NCI-H460 (cell line): ENCODE results near the gene ROCK1. TPM values are rescaled to one million over a fixed set of nuclear protein-coding genes. Genes with fewer than 3 reads are reported as not detected.

Experiments used
- DNase-seq: peaks from one replicate; pipeline ENCODE4 v3.0.0-alpha.2; 2016; ENCODE audit warnings: low read depth; ENCODE audit errors: extremely low read depth
- total RNA-seq: library from RNA; depleted of rRNA; stranded (reverse); fragments of >200 nt; shearing (Covaris generic); gene quantifications from 2 replicates; pipeline ENCODE4 v1.2.3, GENCODE V29; 2014

ROCK1 gene
- total RNA-seq, 1 experiment from 2014 or later: 24.1 TPM

DNA sequence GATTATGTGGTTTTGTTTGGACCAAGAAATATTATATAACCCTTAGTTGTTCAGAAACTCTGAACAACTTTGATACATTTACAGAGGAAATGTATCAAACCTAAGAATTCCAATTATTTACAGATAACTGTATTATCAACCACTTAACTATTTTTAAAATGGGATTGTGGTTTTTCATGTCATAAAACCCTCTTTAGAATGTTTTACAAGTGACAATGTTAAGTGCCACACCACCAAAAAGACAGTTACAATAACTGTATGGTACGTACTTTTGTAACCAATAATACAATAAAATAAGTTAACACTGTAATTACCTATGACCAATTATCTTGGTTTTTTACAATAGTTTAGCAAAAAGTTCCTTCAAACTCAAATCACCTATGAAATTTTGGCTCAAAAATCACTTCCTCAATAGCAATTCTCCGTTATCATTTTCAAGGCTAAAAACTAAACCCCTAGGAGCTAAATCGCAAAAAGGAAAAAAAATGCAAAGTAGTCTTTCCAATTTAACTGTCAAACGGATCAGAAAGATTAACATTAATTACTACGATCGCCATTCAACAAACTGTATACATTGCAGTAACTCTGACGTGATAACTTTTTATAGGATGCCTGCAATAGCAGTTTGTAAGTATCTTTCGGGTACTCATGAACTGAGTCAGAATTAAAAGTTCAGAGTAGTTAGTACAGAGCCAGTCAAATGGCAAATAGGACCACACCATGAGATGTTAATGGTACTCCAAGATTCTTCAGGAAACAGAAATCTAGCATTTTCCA lies 1.5 kb downstream of the ROCK1 start:
- no peak for DNase-seq

DNA sequence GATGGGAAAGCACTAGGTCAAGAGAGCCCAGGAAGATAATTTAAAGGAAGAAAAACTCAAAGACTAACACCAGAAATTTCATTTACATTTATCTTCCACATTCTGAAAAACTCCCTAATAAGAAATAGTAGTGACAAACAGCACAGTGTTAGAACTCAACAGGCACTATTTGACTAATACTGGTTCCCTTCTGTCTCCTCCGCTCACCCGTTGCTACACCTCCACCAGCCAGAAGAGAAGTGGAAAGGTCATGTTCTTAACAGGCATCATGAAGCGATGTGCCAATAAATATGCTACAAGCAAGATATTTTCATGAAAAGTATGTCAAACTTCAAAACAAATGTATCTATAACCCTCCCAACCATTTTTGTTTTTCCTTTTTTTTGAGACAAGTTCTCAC lies 5.7 kb downstream of the ROCK1 start:
- DNase-seq: no peak

DNA sequence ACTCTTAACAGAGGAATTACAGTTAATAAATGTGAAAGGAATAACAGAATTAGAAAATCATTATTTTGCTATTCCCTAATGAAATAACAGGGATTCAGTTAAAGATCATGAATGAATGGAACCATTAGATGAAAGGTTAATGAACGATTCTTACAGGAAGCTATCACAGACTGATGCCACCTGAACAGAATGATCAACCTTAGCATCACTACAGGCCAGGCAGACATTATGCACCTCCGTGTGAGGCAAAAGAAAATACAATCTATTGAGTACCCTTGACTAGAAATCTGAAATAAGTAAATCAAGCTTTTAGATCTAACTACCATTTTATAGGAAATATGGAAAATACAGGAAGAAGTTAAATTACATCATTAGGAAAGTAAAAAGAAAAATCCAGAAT lies 10.4 kb downstream of the ROCK1 start:
- DNase-seq: no peak

DNA sequence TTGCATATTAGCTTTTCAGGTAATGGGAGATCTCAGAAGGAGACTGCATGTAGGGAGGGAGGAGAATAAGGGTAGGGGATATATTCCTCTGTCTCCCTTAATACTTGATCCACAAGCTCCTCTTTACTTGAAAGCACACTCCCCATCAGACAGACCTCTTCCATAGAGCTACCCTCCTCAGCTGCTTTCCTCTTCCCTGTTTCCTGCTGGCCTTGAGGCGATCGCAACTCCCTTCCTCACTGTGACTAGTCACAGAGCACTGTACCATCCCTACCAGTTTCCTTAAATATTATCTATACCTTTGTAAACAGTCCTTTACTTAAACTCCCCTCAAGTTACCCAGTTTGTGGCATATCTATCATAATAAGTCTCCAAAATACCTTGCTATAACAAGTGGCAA lies 10.9 kb downstream of the ROCK1 start:
- DNase-seq: no peak

DNA sequence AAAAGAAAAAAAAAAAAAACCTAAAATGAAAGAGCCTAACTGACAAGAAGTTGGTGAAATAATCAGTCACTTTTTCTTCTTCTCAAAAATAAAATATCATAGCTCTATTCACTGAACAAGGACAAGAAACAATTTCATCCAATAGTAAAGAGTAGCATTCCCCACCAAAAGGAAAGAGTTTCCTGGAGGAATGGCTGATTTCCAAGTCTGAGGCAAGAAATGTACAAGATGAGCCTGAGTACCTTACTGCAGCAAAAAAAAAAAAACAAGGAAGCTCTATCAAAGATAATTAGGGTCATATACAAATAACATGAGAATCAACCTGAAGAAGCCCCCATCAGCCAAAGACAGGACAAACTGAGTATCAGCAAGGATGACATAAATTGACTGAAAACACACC lies 11.5 kb downstream of the ROCK1 start:
- DNase-seq: no peak

DNA sequence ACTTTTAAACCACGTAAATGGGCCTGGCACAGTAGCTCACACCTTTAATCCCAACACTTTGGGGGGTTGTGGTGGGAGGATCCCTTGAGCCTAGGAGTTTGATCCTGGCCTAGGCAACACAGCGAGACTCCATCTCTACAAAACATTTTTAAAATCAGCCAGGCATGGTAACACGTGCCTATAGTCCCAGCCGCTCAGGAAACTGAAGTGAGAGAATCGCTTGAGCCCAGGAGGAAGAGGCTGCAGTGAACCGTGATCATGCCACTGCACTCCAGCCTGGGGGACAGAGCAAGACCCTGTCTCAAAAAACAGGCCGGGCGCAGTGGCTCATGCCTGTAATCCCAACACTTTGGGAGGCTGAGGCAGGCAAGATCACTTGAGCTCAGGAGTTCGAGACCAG lies 12.2 kb downstream of the ROCK1 start:
- no peak for DNase-seq

DNA sequence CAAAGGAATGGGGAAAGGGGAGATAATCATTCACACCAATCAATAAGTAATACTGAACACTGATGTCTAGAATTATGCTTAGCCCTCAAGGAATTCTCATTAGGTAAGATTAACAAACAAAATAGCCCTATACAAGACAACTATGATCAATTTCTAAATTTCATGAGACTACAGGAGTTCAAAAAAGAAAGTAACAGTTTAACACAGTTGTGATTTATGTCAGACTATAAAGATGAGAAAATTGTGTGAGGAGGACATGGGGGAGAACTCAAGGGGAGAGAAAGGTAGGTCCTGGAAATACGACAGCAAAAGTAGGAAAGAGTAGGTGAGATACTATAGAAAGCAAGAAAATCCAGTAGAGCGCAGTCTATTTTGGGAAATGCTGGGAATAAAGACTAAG lies 14.9 kb downstream of the ROCK1 start:
- DNase-seq: no peak

DNA sequence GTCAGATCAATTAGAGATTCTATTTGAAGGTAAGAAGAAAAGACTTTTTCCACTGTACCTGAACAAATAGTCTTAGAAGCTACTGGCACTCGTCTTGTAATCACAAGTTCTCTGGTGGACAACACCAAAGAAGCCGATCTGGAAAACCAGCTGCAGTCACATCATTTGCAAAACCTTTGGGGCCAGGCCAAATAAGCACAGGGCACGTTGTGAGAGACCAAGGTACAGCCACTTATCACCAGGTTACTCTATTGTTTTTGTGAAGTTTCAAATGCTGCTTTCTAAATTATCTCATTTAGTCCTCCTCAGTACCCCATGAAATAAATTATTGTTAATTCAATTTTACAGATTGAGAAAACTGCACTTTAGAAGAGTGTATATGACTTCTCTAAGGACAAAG lies 18.5 kb downstream of the ROCK1 start:
- DNase-seq: no peak

DNA sequence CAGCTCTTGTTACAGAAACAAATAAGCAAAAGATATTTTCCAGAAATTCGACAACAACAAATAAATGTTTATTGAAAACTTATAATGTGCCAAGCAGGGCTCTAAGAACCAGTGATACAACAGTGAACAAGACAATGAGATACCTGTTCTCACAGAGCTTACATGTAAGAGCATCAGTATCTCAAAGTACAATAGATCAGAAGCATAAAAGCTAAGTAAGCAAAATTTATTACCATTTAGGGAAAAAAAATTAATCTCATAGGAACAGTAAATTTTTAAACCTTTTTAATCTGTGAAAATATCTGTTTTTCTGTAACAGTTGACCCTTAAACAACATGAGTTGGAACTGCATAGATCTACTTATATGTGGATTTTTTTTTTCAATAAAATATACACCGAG lies 20.9 kb downstream of the ROCK1 start:
- DNase-seq: no peak

DNA sequence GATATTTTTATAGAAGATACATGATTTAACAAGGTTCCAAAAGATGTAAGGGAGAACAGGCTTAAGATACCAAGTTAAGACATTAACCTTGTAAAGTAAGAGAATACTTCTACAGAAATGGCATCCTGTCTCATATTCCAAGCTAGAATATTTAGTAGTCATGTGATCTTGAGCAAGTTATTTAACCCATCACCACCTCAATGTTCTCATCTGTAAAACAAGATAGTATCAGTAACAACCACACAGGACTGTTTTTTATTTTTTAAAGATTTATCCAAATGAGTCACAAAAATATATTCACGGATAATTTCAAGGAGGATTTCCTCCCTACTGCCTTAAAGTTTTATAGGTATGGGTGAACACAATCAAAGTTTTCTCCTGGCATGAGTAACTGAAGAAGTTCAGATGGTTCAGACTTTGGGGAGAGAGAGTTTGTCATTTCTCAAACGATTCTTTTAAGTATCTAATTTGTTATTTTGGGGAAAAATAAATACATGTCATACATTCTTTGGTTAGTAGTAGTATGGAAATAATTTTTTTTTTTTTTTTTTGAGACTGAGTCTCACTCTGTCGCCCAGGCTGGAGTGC lies 25.9 kb downstream of the ROCK1 start:
- DNase-seq: no peak

DNA sequence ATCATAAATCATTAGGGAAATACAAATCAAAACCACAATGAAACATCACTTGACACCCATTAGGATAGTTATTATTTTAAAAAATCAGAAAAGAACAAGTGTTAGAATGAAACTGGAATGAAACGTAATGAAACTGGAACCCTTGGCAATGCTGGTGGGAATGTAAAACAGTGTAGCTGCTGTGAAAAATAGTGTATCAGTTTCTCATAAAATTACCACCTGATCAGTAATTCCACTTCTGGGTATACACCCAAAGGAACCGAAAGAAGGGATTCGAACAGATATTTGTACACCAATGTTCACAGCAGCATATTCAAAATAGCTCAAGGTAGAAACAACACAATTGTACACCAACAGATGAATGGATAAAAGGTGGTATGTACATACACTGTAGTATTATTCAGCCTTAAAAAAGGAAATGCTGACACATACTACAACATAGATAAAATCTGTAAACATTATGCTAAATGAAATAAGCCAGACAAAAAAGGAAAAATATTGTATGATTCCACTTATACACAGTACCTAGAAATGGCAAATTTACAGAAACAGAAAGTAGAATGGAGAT lies 27.0 kb downstream of the ROCK1 start:
- no peak for DNase-seq

DNA sequence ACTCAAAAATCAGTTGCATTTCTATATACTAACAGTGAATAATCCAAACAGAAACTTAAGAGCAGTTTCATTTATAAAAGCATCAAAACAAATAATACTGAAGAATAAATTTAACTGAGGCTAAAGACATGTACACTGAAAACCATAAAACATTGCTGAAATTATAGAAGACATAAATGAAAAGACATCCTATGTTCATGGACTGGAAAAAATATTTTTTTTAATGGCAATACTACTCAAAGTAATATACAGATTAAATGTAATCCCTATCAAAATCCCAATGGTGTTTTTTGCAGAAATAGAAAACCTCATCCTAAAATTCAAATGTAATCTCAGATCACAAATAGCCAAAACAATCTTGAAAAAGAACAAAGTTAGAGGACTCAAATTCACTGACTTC lies 28.6 kb downstream of the ROCK1 start:
- no peak for DNase-seq

DNA sequence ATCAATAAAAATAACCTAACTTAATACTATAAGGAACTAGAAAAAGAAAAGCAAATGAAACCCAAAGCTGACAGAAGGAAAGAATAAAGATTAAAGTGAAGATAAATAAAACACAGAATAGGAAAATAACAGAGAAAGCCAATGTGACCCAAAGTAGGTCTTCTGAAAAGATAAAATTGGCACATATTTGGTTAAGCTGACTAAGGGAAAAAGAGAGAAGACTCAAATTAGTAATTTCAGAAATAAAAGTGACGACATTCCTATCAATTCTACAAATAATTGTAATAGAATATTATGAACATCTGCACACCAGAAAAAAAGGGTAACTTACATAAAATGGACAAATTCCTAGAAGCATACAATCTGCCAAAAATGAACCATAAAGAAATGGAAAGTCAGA lies 30.2 kb downstream of the ROCK1 start:
- no peak for DNase-seq

DNA sequence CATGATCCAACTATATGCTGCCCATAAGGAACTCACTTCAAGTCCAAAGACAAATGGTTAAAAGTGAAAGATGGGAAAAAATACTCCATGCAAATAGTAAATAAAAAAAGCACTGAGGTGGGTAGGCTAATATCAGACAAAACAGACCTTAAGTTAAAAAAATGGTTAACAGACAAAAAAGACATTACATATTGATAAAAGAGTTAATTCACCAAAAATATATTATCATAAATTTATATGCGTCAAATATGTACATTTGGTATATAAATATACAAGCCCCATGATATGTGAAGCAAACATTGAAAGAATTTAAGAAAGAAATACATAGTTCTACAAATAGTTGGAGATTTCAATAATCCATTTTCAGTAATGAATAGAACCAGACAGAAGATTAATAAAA lies 31.0 kb downstream of the ROCK1 start:
- DNase-seq: no peak

DNA sequence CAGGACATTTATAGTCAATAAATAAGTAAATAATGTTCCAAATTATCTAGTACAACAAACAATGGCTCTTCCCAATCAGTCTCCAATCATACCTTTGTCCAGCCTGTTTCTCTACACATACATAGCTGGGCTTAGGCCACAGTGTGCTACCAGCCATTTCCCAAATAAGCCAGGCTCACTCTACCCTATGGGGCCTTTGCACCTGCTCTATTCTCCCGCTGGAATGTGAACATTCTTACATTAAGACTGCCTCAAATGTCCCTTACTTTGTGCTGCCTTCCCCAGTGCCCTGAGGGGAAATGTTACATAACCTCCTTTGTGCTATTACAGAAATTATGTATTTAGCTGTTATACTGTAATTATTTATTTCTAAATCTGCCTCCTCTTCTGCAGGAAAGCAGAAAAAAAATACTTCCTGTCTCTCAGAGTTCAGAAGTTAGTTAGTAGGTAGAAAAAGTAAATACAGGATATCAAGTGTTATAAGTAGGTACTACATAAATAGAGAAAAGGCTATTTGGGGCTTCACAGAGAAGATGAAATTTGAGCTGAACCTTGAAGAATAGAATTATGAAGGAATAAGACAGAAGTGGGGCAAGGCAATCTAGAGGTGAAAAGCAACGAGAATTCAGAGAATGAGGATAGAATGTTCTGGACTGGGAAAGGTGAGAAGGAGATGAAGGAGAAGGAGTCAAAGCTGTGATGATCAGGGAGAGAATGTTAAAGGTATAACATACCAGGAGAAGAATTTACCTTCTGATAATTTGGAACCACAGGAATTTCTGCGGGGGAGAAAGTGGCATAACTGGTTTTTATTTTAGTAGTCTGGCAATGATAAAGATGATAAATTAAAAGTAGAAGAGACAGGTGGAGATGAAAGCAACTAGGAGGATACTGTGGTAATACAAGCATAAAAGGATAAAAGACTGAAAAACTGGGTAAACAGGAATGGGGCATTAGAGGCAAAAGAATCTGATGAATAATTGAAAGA lies 37.0 kb downstream of the ROCK1 start:
- DNase-seq: no peak

DNA sequence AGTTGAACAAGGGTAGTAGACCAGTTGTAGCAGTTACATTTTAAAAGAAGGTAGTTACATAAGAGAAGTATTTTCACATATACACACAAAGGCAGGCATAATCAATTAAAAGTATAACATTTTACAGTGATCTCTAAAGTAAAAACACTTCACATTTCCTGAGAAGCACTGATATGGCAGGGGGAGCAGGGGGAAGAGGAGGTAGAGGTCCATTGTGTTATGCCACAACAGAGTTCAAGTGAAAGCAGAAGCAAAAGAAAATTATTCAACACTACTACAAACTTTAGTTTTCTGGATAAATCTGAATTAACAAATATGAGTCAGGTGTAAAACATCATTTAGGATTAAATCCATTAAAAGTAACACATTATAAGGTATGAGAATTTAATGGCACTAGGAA lies 38.4 kb downstream of the ROCK1 start:
- DNase-seq: no peak

DNA sequence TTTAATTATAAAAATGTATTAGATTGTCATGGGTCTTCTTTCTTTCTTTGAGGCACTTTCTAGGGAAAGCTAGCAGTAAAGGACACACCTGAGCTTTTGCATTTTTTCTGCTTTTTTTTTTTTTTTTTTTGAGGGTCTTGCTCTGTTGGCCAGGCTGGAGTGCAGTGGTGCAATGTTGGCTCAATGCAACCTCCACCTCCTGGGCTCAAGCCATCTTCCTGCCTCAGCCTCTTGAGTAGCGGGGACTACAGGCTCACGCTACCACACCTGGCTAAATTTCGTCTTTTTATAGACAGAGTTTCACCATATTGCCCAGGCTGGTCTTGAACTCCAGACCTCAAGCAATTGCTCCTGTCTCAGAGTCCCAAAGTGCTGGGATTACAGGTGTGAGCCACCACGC lies 40.5 kb downstream of the ROCK1 start:
- no peak for DNase-seq

DNA sequence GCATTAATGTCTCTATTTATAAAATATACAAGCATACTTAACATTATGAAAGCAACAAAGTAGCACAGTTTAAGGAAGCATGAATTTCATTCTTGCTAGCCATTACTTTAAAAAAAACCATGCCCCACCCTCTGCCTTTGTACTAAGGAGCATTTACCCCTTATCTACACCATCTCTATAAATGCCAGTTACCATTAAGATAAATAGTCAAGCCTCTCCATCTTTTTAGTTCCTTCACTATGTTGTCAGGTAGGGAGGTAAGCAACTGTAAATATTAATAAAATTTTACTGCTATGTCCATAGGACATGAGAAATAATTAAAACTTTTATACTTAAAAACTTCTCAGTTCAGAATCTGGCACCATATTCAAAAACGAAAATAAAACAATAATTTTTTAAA lies 42.1 kb downstream of the ROCK1 start:
- DNase-seq: no peak

DNA sequence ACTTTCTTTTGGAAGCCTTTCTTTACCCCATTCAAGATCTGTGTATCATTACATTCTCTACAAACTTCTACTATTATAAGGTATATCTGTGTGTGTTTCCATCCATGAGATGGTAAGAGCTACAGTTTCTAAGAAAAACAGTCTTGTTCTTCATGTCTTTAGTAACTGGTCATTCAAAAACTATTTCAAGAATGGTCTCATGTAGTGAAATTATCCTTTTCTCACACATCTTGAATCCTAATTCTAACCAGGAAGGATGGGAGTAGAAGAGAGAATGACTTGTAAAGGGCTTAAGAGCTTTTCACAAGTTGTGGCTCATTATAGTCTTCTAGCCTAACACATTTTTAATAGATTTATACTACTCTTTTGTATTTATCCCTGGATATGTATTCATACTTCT lies 47.3 kb downstream of the ROCK1 start:
- no peak for DNase-seq

DNA sequence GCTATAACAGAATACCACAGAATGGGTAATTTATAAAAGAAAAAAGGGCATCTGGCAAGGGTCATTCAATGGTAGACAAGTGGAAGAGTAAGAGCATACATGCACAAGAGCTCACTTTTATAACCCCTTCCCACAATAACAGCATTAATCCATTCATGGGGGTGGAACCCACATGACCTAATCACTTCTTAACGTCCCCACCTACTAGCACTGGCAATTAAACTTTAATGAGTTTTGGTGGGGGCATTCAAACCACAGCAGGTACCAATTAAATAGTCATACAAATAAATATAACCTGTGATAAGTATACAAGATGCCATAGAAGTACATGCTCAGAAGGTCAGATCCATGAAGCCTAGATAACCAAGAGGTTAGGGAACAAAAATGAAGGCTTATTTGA lies 48.6 kb downstream of the ROCK1 start:
- DNase-seq: no peak

DNA sequence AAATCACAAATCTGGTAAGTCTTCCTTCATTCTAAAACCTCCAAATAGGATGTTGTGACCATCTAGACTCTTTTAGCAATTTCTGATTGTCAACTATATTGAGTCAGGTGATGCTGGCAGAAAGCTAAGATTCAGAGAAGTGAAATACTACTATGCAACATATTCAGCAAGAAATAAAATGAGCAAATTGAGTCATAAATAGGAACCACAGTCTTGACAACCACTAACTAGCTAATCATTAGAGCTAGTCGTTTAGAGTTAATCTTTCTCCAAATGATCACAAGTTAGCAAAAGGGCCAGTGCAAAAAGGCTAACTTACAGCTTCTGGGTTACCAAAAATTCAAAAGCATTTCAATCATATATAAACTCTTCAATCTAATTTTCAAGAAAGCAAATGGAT lies 54.5 kb downstream of the ROCK1 start:
- DNase-seq: no peak
